NCI-H128 (cell line): Measurements from ENCODE around the gene IQCB1.
"Not testable (repeated sequence)": the region's sequence is repeated elsewhere in the genome, so short reads cannot be mapped to it uniquely, and the experiment has no call there.

ENCODE experiments used
- DNase-seq: peaks from one replicate; lab custom pipeline; 2025; ENCODE audit not compliant: unreplicated experiment; lab: John Stamatoyannopoulos, UW

Gene IQCB1

DNA sequence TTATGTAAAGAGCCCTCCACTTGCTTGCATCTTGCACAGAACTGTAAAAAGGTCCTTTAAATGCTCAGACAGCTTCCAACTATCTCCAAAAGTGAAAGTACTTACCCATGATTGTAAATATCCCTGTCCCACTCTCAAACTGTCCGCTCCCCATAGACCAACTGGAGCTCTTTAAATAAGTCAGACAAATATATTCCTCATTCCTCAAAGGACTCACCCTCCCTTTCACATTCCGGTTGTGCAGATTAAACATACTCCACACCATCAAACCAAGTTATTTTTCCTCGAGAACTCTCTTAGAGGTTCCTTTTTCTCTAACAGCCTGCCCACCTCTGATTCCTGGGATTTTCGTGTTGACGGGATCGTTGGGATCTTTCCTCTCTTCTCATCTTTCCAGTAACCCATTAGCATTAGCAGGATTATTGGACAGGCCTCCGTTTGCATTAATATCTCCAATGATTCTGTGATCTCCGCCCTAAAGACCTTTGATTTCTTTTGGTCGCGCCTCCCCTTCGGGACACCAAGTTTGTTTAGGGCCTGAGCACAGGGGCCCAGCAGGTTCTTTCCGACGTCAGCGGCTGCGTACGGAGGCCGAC is 86.1 kb downstream of the IQCB1 start:
- DNase-seq, result peak; percentile 5

DNA sequence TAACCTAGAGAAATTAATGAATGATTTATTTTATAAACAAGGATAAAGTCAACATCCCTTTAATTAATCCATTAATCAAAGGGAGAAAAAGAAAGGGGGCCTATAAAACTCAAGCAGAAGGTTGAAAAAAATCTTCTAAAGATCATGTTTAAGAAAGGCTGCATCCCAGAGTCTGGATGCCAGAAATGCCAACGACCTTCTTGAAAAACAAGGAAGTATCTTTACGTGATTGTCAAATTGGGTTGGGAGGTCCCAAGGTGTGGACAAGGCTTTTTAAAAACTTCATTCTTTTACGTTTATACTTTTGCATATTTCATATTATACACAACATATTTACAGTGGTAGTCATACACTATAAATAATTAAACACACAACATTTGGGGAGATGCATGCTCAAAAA is 86.9 kb downstream of the IQCB1 start:
- no peak for DNase-seq

DNA sequence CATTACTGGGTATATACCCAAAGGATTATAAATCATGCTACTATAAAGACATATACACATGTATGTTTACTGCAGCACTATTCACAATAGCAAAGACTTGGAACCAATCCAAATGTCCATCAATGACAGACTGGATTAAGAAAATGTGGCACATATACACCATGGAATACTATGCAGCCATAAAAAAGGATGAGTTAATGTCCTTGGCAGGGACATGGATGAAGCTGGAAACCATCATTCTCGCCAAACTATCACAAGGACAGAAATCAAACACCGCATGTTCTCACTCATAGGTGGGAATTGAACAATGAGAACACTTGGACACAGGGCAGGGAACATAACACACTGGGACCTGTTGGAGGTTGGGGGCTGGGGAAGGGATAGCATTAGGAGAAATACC is 91.8 kb downstream of the IQCB1 start:
- DNase-seq, result not testable (repeated sequence)

DNA sequence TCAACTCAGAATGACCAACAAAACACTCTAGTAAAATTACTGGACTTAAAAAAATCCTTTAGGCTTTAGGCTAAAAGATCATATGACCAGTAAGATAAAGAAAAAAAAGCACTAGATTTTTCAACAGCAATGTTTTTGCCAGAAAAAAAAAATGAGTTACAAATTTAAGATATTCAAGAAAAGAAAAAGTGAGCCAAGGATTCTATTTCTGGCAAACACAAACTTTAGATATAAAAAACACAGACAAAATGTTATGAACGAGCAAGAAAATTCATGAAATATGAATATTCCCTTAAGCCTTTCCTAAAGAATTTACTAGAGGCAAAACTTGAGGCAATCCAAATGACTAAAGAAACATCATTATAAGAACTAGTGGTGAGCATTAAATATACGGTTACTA is 94.0 kb downstream of the IQCB1 start:
- no peak for DNase-seq

DNA sequence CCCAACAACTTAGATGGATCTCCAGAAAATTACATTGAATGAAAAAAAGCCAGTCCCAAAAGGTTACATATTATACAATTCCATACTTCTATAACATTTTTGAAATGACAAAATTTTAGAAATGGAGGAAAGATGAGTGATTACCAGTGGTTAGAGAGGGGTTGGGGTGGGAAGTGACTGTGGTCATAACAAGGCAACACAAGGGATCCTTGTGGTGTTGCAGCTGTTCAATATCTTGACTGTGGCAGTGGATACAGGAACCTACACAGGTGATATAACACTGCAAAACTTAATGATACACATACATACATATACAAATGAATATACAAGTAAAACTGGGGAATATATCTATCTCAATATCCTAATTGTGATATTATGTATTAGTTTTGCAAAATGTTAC is 95.0 kb downstream of the IQCB1 start:
- no peak for DNase-seq

DNA sequence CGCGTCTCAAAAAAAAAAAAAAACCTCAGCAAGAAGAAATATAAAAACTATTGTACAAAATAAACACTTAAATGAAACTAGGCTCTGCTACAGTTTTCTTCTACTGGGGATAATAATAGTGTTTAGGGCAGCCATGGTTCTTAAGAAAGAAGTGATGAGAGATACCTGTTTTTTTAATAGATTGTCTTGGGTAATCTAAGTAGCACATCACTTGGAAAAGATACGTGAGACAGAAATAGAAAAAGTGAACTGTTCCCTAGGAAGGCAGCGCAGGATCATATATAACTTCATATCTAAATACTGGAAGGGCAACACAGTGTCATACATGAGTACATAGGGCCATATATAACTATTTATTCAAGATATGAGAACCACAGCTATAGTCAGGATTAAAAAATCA is 97.2 kb downstream of the IQCB1 start:
- DNase-seq, result no peak

DNA sequence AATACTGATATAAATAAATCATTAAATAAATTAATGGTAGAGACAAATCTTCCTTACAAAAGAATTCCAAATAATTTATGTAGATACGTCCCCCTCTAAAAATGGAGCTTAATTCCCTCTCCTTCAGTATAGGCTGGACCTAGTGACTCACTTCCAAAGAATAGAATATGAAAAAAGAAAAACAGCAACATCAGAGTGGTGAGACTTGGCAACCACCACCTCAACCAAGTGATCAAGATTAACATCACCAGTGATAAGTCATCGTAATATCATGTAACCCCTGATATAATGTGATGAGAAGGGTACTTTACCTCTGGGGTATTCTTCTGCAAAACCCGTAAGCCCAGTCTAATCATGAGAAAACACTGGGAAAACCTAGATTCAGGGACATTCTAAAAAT is 98.7 kb downstream of the IQCB1 start:
- no peak for DNase-seq

DNA sequence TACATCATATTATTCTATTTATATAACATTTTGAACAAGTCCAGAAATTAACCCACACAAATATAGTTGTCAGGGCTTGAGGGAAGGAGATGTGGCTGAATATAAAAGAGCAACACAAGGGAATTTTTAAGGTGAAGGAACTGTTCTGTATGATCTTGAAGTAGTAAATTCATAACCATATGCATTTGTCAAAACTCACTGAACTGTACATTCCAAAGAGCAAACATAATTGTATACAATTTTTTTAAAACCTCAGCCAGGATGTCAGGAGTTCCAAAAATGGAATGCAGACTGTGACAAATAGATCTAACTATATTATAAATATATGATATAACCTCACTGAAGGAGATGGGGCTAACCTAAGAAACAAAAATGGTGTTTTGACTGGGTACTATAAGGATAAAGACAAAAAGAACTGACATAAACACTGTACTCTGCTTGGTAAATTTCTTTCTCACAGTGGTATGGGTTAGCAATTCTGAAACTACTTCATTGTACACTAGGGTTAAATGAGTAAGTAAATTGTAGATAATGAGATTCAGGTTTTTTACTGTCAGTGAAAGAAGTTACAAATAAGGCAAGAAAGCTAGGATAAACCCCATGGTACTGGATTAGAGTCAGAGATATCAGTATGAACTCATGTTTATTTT is 99.7 kb downstream of the IQCB1 start:
- no peak for DNase-seq

DNA sequence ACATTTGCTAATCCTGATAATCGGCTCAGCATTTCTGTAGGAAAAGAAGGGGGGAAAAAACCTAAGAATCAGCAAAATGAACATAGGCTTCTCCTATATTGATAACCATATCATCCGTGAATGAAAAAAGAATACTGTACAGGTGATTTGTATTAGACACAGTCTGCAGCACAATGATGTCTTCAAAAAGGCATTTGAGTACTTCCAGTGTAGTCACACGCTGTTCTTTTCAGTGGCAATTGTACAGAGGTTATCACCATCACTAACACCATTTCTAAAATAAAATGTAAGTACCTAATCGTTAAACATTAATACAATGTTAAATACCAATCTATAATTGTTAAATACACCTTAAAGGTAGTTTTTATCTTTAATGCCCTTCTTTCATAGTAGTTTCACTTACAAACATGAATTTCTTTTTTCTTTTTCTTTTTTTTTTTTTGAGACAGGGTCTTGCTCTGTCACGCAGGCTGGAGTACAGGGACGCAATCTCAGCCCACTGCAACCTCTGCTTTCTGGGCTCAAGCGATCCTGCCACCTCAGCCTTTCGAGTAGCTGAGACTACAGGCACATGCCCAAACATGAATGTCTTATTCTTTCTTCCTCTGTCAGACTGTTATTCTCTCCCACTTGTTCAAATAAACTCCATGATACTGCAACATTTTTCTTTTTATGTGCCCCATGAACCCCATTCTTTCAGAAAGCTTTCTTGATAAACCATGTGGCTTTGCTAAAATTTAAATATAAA is 103.7 kb downstream of the IQCB1 start:
- DNase-seq, result no peak

DNA sequence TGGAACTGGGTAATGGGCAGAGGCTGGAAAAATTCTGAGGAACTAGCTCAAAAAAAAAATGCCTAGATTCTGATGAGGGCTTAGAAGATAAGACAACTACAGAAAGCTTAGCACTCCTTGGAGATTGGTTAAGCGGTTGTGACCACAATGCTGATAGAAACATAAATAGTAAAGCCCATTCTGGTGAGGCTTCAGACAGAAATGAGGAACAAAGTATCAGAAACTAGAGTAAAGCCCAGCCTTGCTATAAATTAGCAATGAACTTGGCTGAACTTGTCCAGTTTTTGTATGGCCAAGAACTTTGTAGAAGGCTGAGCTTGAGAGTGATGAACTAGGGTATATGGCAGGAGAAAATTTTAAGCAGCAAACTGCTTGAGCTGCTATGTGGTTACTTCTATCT is 110.7 kb downstream of the IQCB1 start:
- DNase-seq, result no peak

DNA sequence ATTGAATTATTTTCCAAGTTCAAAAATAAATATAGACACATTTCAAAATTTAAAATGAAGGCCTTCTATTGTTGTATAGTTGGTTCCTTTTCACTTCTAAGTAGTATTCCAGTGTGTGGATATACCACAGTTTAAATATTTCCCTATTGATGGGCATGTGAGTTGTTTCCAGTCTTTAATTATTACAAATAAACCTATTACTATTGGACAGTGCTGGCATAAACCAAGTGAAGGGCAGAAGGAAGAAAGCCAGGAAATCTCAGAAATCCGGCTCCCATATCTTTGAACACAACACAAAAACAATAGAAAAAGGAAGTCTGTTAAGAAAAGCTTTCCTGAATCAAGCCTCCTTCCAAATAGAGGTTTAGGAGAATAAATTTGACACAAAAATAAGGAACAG is 111.4 kb downstream of the IQCB1 start:
- DNase-seq, result no peak

DNA sequence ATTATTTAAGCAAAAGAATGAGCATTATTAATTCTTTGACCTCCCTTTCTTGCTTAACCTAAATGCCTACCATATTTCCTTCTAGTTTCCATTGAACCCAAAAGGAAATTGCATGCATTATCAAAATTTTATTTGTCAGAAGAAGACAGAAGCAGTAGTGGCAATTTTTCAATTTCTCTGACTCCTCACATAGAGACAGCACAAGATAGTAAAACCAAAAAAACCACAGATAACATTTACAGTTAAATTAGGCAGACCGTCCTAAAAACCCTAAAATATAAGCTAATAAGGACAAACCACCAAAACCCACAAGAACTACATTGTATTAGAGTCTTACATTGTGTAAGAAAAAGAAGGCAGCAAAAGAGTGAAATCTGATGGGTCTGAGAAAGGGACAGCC is 112.4 kb downstream of the IQCB1 start:
- no peak for DNase-seq

DNA sequence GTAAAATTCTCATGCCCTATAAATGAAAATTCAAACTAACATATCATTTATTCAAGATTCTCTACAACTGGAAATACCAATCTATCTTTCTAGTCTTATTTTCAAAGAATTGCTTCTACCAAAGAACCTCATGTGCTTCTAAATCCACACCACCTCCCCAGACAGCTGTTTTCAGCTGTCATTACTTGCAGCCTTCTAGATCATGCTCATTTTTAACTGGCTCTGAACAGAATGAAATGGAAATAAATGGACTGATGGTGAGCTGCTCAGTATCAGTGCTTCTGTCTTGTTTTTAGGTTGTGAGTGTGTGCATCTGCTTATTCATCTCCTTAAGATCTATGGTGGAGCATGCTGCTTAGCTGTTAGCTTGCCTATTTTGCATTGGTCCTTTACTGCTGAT is 114.7 kb downstream of the IQCB1 start:
- DNase-seq, result no peak
